ENCODE measurements around the gene HES4.

The HES4 gene

GRCh38 chr1:963746-964525 lies 36.0 kb downstream of the HES4 start:
- TF ChIP-seq CTCF (conservative IDR thresholded peaks at IDR 0.05; ENCODE audit: low read depth), result no peak
- no peak for DNase-seq (ENCODE audit: low spot score)
- ChIA-PET POLR2A (ENCODE audit: low non-redundant PET) (no interaction called here), CTCF (no interaction called here)
- peak overlapping the region; percentile 25 for H3K27ac ChIP-seq

GRCh38 chr1:963301-963651 lies 36.6 kb downstream of the HES4 start:
- H3K27ac ChIP-seq, result peak overlapping the region; percentile 25
- no peak for TF ChIP-seq CTCF (conservative IDR thresholded peaks at IDR 0.05; ENCODE audit: low read depth)
- ChIA-PET CTCF (no interaction called here), POLR2A (ENCODE audit: low non-redundant PET) (no interaction called here)
- DNase-seq (ENCODE audit: low spot score), result no peak

GRCh38 chr1:962381-963300 lies 37.3 kb downstream of the HES4 start:
- ChIA-PET CTCF (no interaction called here), POLR2A (ENCODE audit: low non-redundant PET) (no interaction called here)
- no peak for TF ChIP-seq CTCF (conservative IDR thresholded peaks at IDR 0.05; ENCODE audit: low read depth)
- no peak for DNase-seq (ENCODE audit: low spot score)
- peak overlapping the region; percentile 25 for H3K27ac ChIP-seq

- DNase-seq (ENCODE audit: low spot score), result no peak
- peak overlapping the region; percentile 69 for H3K27ac ChIP-seq
- POLR2A ChIA-PET (ENCODE audit: low non-redundant PET), result no interaction called here
- CTCF ChIA-PET, result interaction anchor here (0.7 kb wide), 1 partner anchor 15 kb away, joined by 3 read pairs; no protein-coding TSS in a partner anchor
- TF ChIP-seq CTCF (conservative IDR thresholded peaks at IDR 0.05; ENCODE audit: low read depth), result no peak
These were observed 38.7 kb downstream of the HES4 start for GRCh38 chr1:961132-961669.

- ChIA-PET POLR2A (ENCODE audit: low non-redundant PET) (no interaction called here), CTCF (no interaction called here)
- peak; percentile 62 for DNase-seq (ENCODE audit: low spot score)
- TF ChIP-seq CTCF (conservative IDR thresholded peaks at IDR 0.05; ENCODE audit: low read depth), result no peak
- peak within 1 kb of the TSS; percentile 69 for H3K27ac ChIP-seq
These were observed 39.4 kb downstream of the HES4 start, which contains the start of gene KLHL17 for GRCh38 chr1:960363-961131. Gene KLHL17, plus strand, starts transcription at chr1:960584. Its CDS starts 110 bp downstream, at chr1:960694.
